GM19238 (cell line): Measurements from ENCODE around the gene OR7G2.
"Not testable (repeated sequence)": the region's sequence is repeated elsewhere in the genome, so short reads cannot be mapped to it uniquely, and the experiment has no call there.

Experiments used
- DNase-seq: peaks from one replicate; pipeline ENCODE4 v3.0.0; 2011; ENCODE audit warnings: low spot score; ENCODE audit not compliant: insufficient read length

The OR7G2 gene

DNA sequence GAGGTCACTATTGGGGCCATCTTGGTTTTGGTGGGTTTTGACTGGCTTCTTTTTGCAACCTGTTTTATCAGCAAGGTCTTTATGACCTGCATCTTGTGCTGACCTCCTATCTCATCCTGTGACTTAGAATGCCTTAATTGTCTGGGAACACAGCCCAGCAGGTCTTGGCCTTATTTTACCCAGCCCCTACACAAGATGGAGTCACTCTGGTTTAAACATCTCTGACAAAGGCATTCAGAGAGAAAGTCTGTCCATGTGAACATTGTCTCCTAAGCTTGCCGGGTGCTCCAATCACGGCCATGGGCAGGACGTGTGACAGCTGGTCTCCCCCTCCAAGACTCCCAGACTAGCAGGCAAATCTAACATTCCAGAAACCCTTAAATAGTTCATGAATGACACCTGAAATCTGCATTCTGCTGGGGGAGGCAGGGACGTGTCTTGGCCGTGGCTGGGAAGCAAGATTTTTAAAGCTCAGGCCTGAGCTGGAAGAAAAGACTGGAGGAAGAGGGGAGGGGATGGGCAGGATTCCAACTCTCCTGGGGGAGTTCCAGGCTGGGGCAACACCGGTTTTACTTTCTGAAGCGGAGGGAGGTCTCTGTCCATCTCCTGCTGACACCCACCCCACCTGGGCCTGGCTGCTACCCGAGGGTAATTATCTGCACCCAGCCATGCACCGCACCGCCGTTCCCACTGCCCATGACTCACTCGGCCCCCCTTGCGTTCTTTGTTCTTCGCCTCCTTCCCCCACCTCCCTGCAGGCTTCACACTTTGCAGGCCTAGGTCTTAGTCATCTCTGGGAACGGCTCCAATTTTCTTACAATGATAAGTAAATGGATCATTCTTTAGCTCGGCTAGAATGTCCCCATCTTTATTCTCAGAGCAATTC is 32.0 kb downstream of the OR7G2 start:
- no peak for DNase-seq

DNA sequence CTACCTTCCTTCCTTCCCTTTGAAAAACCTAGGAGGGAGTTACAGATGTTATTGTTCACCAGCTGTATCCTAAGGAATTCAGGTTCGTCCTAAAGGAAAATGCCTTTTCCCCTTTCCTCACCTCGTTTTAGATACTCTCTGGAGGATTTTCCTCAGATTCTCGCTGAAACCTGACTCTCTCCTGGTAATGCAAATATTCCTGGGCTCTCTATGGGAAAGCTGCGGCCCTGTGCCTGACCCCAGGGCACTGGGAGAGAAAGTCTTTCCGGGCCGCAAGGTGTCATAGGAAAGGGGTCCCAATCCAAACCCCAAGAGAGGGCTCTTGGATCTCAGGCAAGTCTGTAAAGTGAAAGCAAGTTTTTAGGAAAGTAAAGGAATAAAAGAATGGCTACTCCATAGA is 33.5 kb downstream of the OR7G2 start:
- no peak for DNase-seq

DNA sequence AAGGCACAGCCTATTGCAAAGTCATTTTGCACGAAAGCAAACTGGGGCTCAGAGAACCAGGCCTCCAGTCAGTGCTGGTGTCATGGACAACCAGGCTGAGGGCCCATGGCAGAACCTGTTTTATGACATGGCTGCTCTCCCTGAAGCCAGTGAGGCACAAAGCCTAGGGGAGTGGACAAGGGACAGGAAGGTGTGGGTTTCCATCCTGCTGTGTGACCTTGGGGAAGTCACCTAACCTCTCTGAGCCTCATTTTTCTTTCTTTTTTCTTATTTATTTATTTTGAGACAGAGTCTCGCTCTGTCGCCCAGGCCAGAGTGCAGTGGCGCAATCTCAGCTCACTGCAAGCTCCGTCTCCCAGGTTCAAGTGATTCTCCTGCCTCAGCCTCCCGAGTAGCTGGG is 35.6 kb downstream of the OR7G2 start:
- not testable (repeated sequence) for DNase-seq

DNA sequence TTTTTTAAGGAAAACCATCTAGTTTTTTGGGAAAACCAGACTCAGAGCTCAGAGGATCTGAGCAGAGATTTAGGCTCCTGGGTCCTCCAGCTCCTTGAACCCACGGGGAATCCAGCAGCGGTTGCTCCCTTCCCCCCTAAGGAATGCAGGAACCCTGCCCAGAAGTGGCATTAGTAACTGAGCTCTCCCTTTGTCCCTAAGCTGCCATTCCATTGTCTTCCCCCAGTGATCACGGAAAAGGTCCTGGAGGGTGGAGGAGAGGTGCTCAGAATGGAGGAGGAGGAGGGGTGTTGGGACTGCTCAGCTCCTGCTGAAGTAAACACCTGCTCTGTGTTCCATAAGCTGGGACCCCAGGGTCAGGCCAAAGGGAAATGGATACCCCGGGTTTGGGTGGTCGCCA is 37.2 kb downstream of the OR7G2 start:
- no peak for DNase-seq

DNA sequence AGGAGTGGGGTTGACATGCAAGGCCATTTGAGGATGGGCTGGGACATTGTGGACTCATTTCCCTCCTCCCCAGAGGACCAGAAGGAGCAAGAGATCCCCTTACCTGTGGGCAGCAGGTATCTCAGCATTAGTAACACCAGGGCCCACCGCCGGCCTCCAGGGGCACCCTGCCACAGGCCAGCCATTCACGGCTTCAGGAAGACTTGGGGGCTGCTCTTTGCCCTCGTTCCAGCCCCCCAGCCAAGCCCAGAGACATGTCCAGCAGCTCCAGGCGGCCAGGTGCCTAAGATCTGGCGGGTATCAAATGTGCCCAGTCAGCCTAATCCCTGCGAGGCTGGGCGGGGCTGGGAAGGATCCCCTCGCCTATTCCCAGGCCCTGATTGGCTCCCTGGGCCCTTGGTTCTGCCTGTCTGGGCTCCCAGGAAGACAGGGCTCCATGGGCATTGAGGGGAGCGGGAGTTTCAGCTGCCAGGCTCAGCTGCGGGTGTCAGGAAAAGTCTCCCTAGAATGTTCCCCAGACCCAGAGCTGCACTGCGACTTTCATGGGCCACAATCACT is 41.7 kb downstream of the OR7G2 start:
- no peak for DNase-seq

DNA sequence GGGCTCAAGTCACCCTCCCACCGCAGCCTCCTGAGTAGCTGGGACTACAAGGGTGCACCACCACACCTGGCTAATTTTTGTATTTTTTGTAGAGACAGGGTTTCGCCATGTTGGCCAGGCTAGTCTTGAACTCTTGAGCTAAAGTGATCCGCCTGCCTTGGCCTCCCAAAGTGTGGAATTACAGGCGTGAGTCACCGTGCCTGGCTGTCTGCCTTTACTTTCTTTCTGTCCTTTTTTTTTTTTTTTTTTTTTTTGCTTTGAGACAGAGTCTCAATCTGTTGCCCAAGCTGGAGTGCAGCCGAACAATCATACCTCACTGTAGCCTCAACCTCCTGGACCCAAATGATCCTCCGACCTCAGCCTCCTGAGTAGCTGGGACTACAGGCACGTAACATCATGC is 45.4 kb downstream of the OR7G2 start:
- no peak for DNase-seq

DNA sequence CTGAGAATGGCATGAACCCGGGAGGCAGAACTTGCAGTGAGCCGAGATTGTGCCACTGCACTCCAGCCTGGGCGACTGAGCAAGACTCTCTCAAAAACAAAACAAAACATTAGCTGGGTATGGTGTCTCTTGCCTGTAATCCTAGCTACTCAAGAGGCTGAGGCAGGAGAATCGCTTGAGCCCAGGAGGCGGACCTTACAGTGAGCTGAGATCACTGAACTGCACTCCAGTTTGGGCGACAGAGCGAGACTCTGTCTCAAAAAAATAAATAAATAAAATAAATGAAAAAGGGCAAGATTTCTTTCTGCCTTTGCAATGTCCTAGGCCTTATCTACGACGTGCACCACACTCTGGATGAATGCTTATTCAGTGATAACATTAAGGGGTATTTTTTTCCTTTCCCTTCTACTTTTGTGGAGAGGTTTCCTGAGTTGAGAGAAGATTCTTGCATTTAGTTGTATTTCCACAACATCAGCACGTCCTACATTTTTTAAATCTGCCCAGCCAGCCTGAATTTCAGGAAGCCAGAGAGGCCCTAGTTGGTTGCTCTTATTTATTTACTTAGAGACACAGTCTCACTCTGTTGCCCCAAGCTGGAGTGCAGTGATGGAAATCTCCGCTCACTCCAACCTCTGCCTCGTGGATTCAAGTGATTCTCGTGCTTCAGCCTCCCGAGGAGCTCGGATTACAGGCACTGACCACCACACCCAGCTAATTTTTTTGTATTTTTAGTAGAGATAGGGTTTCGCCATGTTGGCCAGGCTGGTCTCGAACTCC is 46.5 kb downstream of the OR7G2 start:
- no peak for DNase-seq

DNA sequence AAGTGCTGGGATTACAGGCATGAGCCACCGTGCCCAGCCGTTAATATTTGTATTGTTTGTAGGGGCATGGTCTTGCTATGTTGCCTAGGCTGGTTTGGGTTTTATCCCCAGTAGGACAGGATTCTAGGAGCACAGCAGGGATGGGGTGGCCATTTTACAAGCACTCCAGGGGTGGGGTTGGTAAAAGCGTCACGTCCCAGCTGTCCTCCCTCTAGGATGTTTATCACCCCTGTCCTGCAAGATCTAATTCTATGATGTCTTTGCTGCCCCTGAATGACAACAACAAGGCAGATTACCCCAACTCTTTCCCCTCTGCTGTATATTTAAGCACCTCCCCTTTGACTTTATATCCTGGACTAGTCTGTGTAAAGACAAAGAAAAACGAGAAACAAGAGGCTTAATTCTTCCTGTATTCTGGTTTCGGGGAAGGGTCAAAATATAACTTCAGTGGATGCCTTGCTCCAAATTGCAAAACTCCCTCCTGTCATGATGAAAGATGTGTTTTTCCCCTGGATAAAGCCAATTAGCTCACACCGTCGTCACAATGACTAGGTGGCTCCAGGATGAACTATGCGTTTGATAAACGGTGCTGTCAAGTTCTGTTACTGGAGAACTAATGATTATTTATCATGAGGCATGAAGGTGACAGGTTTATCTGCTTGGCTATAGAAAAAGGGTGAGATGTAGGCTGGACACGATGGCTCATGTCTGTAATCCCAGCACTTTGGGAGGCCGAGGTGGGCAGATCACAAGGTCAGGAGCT is 48.2 kb downstream of the OR7G2 start:
- no peak for DNase-seq

DNA sequence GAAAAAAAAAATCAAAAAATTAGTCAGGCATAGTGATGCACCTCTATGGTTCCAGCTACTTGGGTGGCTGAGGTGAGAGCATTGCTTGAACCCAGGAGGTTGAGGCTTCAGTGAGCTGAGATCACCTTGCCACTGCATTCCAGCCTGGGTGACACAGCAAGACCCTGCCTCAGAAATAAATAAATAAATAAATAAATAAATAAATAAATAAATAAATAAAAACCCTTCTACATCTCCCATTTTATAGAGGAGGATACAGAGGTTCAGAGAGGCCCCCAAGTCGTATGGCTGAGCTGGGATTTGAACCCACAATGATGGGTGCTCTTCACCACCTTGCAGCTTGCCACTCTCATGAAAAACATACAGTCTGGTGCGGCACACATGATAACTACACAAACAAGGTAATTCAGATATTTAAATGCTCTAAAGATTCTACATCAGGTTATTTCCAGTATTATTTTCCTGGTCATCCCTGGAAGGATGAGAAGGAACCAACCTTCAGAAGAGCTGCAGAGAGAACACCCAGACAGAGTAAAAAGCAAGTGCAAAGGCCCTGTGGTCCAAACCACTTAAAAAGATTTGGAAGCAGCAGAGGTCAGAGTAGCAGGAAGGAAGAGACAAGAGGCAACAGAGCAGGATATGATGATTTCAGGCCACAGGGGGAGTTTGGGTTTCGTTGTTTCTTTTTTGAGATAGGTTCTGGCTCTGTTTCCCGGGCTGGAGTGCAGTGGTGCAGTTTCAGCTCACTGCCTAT is 49.6 kb downstream of the OR7G2 start:
- no peak for DNase-seq

DNA sequence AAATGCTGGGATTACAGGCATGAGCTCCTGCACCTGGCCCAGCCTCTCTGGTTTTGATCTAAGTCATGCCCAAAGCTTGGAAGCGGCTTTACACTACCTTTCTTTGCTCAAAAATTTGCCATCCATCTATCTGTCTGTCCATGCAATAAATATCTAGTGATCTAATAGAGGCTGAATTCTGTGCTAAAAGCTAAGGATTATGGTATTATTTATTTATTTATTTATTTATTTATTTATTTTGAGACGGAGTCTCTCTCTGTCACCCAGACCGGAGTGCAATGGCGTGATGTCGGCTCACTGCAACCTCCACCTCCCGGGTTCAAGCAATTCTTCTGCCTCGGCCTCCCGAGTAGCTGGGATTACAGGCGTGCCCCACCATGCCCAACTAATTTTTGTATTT is 51.1 kb downstream of the OR7G2 start:
- not testable (repeated sequence) for DNase-seq

DNA sequence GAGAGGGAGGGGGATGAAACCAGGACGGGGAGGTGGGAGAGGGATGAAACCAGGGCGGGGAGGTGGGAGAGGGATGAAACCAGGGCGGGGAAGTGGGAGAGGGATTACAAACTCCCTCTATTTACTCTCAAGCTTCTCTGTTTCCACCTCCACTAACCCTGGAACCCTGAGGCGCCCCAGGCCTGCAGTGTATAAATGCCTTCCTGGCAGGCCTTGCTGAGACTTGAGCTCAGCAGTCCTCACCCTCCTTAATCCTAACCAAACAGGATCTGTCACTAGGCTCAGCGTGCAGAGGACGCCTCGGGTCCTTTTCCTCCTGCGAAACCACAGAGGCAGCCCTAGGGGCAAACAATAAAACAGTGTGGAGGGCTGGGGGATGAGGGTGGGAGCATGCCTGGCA is 52.5 kb downstream of the OR7G2 start:
- DNase-seq = no peak

DNA sequence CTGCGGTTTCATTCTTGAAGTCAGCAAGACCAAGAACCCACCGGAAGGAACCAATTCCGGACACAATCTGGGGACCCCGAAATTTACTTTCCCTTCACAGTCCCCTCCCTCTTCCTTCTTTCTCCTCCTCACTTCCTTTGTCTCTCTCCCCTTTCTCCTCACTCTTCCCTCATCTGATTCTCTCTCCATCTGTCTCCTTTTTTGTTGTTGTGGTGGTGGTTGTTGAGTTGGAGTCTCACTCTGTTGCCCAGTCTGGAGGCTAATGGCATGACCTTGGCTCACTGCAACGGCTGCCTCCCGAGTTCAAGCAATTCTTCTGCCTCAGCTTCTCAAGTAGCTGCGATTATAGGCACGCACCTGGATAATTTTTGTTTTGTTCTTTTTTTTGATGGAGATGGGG is 53.1 kb downstream of the OR7G2 start:
- DNase-seq = no peak

DNA sequence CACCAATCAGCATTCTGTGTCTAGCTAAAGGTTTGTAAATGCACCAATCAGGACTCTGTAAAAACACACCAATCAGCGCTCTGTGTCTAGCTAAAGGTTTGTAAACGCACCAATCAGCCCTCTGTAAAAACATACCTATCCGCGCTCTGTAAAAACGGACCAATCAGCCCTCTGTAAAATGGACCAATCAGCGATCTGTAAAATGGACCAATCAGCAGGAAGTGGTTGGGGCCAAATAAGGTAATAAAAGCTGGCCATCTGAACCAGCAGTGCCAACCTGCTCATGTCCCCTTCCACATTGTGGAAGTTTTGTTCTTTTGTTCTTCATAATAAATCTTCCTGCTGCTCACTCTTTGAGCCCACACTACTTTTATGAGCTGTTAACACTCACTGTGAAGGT is 53.6 kb downstream of the OR7G2 start:
- DNase-seq = not testable (repeated sequence)

DNA sequence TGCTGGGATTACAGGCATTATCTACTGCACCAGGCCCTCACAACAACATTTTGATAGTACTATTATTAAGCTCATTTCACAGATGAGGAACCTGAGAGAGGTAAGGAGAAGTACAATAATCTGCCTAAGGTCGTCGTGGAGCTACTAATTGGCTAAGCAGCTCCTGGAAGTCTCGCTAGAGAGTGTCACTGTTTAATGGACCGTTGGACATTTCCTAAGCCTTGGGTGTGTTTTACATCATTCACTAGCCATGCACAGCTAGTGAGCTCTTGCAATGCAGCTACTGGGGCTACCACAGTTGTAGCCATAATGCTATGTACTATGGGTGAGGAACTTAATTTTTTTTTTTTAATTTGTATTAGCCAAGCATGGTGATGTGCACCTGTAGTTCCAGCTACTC is 54.4 kb downstream of the OR7G2 start:
- no peak for DNase-seq
